ENCODE data around the gene IFI6.
A peak's percentile ranks its signal among the peaks of the same experiment; 100 is the strongest.
"Not testable (repeated sequence)": the region's sequence is repeated elsewhere in the genome, so short reads cannot be mapped to it uniquely, and the experiment has no call there.

Gene IFI6

GRCh38 chr1:27628712-27629111, 43.3 kb downstream of the IFI6 start:
- no peak for DNase-seq (ENCODE audit: low read depth)

GRCh38 chr1:27627733-27628132, 44.3 kb downstream of the IFI6 start:
- DNase-seq (ENCODE audit: low read depth), result not testable (repeated sequence)

DNA sequence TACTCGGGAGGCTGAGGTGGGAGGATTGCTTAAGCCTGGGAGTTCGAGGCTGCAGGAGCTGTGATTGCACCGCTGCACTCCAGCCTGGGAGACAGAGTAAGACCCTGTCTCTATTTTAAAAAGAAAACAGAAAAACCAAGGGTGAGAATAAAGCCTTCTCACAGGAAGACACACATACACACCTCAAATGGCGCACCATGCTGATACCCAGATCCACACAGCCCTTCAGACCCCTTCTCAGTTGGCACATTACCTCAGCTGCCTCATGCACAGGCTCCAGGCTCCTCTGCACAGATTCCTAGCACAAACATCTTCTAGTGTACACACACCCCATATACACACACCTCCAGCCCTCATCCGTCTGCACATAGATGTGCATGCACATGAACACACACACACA, 44.9 kb downstream of the IFI6 start:
- no peak for DNase-seq (ENCODE audit: low read depth)

GRCh38 chr1:27626031-27626935, 45.7 kb downstream of the IFI6 start:
- no peak for DNase-seq (ENCODE audit: low read depth)

GRCh38 chr1:27624467-27625178, 47.4 kb downstream of the IFI6 start:
- DNase-seq (ENCODE audit: low read depth), result no peak

GRCh38 chr1:27623327-27624212, 48.4 kb downstream of the IFI6 start:
- DNase-seq (ENCODE audit: low read depth), result no peak

- DNase-seq (ENCODE audit: low read depth), result no peak
These were observed 49.2 kb downstream of the IFI6 start for GRCh38 chr1:27622828-27623227.

- DNase-seq (ENCODE audit: low read depth), result peak; percentile 66
These were observed 50.7 kb downstream of the IFI6 start for GRCh38 chr1:27621051-27621920.

- DNase-seq (ENCODE audit: low read depth), result not testable (repeated sequence)
These were observed 52.1 kb downstream of the IFI6 start for GRCh38 chr1:27619782-27620438.

DNA sequence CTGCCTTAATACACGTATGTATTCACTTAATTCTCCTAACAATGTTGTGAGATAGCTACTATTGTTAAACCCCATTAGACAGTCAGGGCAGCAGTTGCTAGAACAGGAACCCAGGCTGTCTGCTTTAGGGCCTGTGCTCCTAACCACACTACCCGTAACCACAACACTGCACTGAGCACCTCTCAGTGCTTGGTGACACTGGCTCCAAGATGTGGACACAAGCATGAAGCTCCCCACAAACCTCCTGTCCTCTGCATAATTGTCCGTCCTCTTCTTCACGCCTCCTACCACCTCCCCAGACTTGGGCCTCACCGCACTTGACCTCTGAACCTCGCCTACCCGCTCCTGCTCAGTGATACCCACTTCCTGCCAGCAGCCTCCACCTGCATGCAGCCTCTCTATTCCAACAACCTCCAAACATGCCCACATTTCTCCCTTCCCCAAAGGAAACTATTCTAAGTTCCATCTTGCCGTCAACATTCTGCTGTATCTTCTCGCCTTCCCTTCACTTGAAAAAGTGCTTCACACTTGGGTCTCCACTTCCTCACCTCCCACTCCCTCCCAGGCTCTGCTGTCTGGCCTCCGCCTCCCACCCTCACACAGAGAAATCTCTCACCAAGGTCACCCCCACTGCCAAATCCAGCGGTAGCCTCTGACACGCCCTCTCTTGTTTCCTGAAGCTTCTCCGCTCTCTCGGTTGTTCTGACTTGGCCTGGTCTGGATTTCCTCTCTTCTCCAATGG, 53.5 kb downstream of the IFI6 start:
- no peak for DNase-seq (ENCODE audit: low read depth)

- DNase-seq (ENCODE audit: low read depth), result no peak
These were observed 54.6 kb downstream of the IFI6 start for GRCh38 chr1:27617420-27617819.

- no peak for DNase-seq (ENCODE audit: low read depth)
These were observed 55.6 kb downstream of the IFI6 start for GRCh38 chr1:27616441-27616840.

Data from ELR (cell line).